ENCODE results near the gene KCNQ4. TPM values are rescaled to one million over a fixed set of nuclear protein-coding genes. Genes with fewer than 3 reads are reported as not detected.

Gene KCNQ4
- total and polyA plus RNA-seq, 2 donors (not counting 1 experiment from before 2014, with no cell fraction given): 0.16 to 0.20 TPM

DNA sequence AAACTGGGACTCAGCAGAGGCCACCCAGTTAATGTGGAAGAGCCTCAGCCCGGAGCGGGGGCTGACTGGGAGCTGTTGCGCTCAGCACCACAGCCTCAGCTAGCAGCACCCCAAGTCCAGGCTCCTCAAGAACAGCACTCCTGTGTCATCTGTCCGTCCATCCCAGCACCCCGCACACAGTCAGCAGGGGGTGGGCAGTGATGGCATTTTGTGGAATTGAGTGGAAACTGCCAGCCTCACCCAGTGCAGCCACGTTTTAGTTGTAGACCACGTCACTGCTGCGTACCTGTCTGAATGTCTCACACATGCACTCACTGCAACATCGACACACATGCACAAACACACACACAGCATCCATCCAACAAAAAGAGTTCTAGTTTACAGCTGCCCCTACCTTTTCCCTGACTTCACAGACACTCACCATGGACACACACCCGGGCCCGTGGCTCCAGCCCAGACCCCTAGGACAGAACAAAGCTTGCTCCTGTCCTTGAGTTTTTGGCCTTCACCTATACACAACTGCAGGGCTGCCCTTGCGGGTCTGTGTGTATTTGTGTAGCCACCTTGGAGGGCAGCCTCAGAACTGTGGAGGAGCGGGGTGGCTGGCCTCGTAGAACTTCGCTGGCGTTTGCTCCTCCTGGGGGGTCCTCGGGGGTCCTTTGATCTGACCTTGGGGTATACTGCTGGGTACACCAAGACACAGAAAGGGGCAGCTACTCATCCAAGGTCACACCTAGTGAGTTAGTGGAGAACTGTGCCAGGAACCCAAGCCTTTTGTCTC lies 5.2 kb downstream of the KCNQ4 start:
- no peaks in the 10 kb centered on the region for H3K36me3 ChIP-seq (replicated peaks in 1 of 2; ENCODE audit: control extremely low read depth in 1 of 2, control insufficient read depth in 1 of 2, extremely low read depth in 1 of 2, insufficient read depth in 2 of 2, low read length in 1 of 2)
- H3K27ac Mint-ChIP-seq: no peak overlapping the region
- no peak overlapping the region for H3K9ac ChIP-seq (ENCODE audit: low read length)
- H4K20me1 ChIP-seq (ENCODE audit: control insufficient read depth, insufficient read depth, low read length, poor library complexity, severe bottlenecking): no peaks in the 10 kb centered on the region
- H3K9me3 Mint-ChIP-seq (ENCODE audit: insufficient read depth): no peaks in the 10 kb centered on the region
- WGBS (ENCODE audit: insufficient coverage): 93% methylated on average over 12 of the region's 17 CpGs
- H2AFZ ChIP-seq (ENCODE audit: insufficient read depth, low read depth, low read length, poor library complexity, severe bottlenecking): no peak overlapping the region
- peaks cover 6% of the 10 kb centered on the region in 2 donors for H3K4me1 ChIP-seq (ENCODE audit: control insufficient read depth in 2 of 2, insufficient read depth in 2 of 2, low read length in 2 of 2)
- ChIA-PET POLR2A (interaction anchor here (0.6 kb wide), 1 partner anchor 1391 kb away, joined by 5 read pairs; no protein-coding TSS in a partner anchor), CTCF (interaction anchor here (2.2 kb wide), 1 partner anchor 14 kb away, joined by 9 read pairs; no protein-coding TSS in a partner anchor)
- TF ChIP-seq, protein P1, sequence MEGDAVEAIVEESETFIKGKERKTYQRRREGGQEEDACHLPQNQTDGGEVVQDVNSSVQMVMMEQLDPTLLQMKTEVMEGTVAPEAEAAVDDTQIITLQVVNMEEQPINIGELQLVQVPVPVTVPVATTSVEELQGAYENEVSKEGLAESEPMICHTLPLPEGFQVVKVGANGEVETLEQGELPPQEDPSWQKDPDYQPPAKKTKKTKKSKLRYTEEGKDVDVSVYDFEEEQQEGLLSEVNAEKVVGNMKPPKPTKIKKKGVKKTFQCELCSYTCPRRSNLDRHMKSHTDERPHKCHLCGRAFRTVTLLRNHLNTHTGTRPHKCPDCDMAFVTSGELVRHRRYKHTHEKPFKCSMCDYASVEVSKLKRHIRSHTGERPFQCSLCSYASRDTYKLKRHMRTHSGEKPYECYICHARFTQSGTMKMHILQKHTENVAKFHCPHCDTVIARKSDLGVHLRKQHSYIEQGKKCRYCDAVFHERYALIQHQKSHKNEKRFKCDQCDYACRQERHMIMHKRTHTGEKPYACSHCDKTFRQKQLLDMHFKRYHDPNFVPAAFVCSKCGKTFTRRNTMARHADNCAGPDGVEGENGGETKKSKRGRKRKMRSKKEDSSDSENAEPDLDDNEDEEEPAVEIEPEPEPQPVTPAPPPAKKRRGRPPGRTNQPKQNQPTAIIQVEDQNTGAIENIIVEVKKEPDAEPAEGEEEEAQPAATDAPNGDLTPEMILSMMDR (IDR thresholded peaks at IDR 0.05): no peak
- no peak for TF ChIP-seq EZH2 (IDR thresholded peaks at IDR 0.05; ENCODE audit: borderline replicate concordance, insufficient read depth, low read depth, low read length, poor library complexity, severe bottlenecking)
- H3K9me3 ChIP-seq (ENCODE audit: control extremely low read depth in 1 of 3, control insufficient read depth in 2 of 3, insufficient read depth in 1 of 3, low read length in 2 of 3): peaks cover 0 to 5% (median 0%) of the 10 kb centered on the region in 3 donors
- H3K4me1 Mint-ChIP-seq: peaks cover 4% of the 10 kb centered on the region
- no peak for DNase-seq
- H3K4me3 Mint-ChIP-seq: no peak overlapping the region
- no peak overlapping the region for H3K4me2 ChIP-seq (replicated peaks; ENCODE audit: low read depth, low read length, poor library complexity, severe bottlenecking)
- intact Hi-C loops (cut with micrococcal nuclease): no loop called here
- H3K4me3 ChIP-seq (ENCODE audit: control extremely low read depth in 1 of 5, extremely low read depth in 1 of 5, insufficient read depth in 1 of 5, low read depth in 2 of 5, low read length in 4 of 5): no peak overlapping the region
- no peaks in the 10 kb centered on the region for H3K79me2 ChIP-seq (ENCODE audit: control insufficient read depth, insufficient read depth, low read length)
- no peak overlapping the region for H3K27ac ChIP-seq (ENCODE audit: low read length in 2 of 2)
- peaks cover 39% of the 10 kb centered on the region for H3K27me3 Mint-ChIP-seq
- peaks cover 0 to 30% (median 11%) of the 10 kb centered on the region in 4 experiments for H3K27me3 ChIP-seq (replicated peaks in 1 of 4; ENCODE audit: control extremely low read depth in 1 of 4, control insufficient read depth in 3 of 4, insufficient read depth in 4 of 4, low read length in 3 of 4)
- ATAC-seq (ENCODE audit: low read depth): no peak

DNA sequence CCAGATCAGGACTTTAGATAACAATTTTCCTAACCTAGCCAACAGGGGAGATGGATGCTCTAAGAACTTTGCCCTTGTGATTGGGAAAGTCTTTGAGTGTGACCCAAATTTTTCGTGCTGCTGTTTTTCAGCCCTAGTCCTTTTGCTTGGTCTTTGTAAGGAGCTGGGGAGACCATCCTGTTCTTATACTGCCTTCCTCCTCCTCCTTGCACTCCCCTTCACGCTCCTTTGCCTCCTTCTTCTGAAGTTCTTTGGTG lies 5.7 kb downstream of the KCNQ4 start:
- Histone ChIP-seq H4K20me1 (ENCODE audit: control insufficient read depth, insufficient read depth, low read length, poor library complexity, severe bottlenecking) (no peaks in the 10 kb centered on the region), H2AFZ (ENCODE audit: insufficient read depth, low read depth, low read length, poor library complexity, severe bottlenecking) (no peak overlapping the region), H3K4me2 (replicated peaks; ENCODE audit: low read depth, low read length, poor library complexity, severe bottlenecking) (no peak overlapping the region), H3K79me2 (ENCODE audit: control insufficient read depth, insufficient read depth, low read length) (no peaks in the 10 kb centered on the region), H3K4me3 (ENCODE audit: control extremely low read depth in 1 of 5, extremely low read depth in 1 of 5, insufficient read depth in 1 of 5, low read depth in 2 of 5, low read length in 4 of 5) (no peak overlapping the region), H3K9me3 (ENCODE audit: control extremely low read depth in 1 of 3, control insufficient read depth in 2 of 3, insufficient read depth in 1 of 3, low read length in 2 of 3) (peaks cover 0 to 5% (median 0%) of the 10 kb centered on the region in 3 donors), H3K27ac (ENCODE audit: low read length in 2 of 2) (no peak overlapping the region), H3K27me3 (replicated peaks in 1 of 4; ENCODE audit: control extremely low read depth in 1 of 4, control insufficient read depth in 3 of 4, insufficient read depth in 4 of 4, low read length in 3 of 4) (peaks cover 0 to 28% (median 10%) of the 10 kb centered on the region in 4 experiments), H3K4me1 (ENCODE audit: control insufficient read depth in 2 of 2, insufficient read depth in 2 of 2, low read length in 2 of 2) (peaks cover 5% of the 10 kb centered on the region in 2 donors), H3K9ac (ENCODE audit: low read length) (no peak overlapping the region), H3K36me3 (replicated peaks in 1 of 2; ENCODE audit: control extremely low read depth in 1 of 2, control insufficient read depth in 1 of 2, extremely low read depth in 1 of 2, insufficient read depth in 2 of 2, low read length in 1 of 2) (no peaks in the 10 kb centered on the region)
- 86% methylated on average over 2 of the region's 2 CpGs for whole genome bisulfite sequencing (ENCODE audit: insufficient coverage)
- H3K4me3 Mint-ChIP-seq: no peak overlapping the region
- H3K4me1 Mint-ChIP-seq: peaks cover 4% of the 10 kb centered on the region
- H3K27me3 Mint-ChIP-seq: peaks cover 39% of the 10 kb centered on the region
- no peak overlapping the region for H3K27ac Mint-ChIP-seq
- H3K9me3 Mint-ChIP-seq (ENCODE audit: insufficient read depth): no peaks in the 10 kb centered on the region
- ChIA-PET CTCF (interaction anchor here (2.2 kb wide), 1 partner anchor 15 kb away, joined by 9 read pairs; no protein-coding TSS in a partner anchor), POLR2A (no interaction called here)
- no peak for TF ChIP-seq EZH2 (IDR thresholded peaks at IDR 0.05; ENCODE audit: borderline replicate concordance, insufficient read depth, low read depth, low read length, poor library complexity, severe bottlenecking)
- TF ChIP-seq, protein P1 (IDR thresholded peaks at IDR 0.05): no peak
- DNase-seq (no peak), ATAC-seq (ENCODE audit: low read depth) (no peak)
- intact Hi-C loops (cut with micrococcal nuclease): no loop called here

Data from B cell (primary cell).